Measurements from ENCODE around the gene CSNK1D. TPM values are rescaled to one million over a fixed set of nuclear protein-coding genes. Genes with fewer than 3 reads are reported as not detected.

CSNK1D gene
- total and polyA plus RNA-seq, 4 donors, result 72.7 to 160 (median 123) TPM

- Histone ChIP-seq H3K4me1 (ENCODE audit: control insufficient read depth in 5 of 5, insufficient read depth in 5 of 5, low read length in 5 of 5) (peaks cover 0 to 19% (median 5%) of the 10 kb centered on the region in 5 donors), H3K36me3 (ENCODE audit: control insufficient read depth in 4 of 4, insufficient read depth in 4 of 4, low read length in 4 of 4) (no peaks in the 10 kb centered on the region), H3K27me3 (ENCODE audit: control insufficient read depth in 3 of 3, insufficient read depth in 3 of 3, low read length in 2 of 3) (no peaks in the 10 kb centered on the region), H3K9ac (ENCODE audit: insufficient read depth in 1 of 2, low read length in 2 of 2) (no peak overlapping the region), H3K27ac (ENCODE audit: low read depth in 1 of 2, low read length in 1 of 2) (no peak overlapping the region), H3K9me3 (ENCODE audit: control insufficient read depth in 4 of 4, insufficient read depth in 3 of 4, low read length in 3 of 4) (no peaks in the 10 kb centered on the region), H3K4me3 (no peak overlapping the region)
- ATAC-seq (ENCODE audit: insufficient read depth, low FRiP score) (no peak), DNase-seq (no peak)
- WGBS, 2 donors, result 91 to 94% methylated on average over 14 to 15 of the region's 15 CpGs
- TF ChIP-seq CTCF (IDR thresholded peaks at IDR 0.05; ENCODE audit: control extremely low read depth, extremely low read depth), result no peak
These were observed 47.2 kb downstream of the CSNK1D start for GRCh38 chr17:82226146-82226808.

- no peak for TF ChIP-seq CTCF (IDR thresholded peaks at IDR 0.05; ENCODE audit: control extremely low read depth, extremely low read depth)
- Histone ChIP-seq H3K9ac (ENCODE audit: insufficient read depth in 1 of 2, low read length in 2 of 2) (no peak overlapping the region), H3K4me1 (ENCODE audit: control insufficient read depth in 5 of 5, insufficient read depth in 5 of 5, low read length in 5 of 5) (peaks cover 0 to 15% (median 2%) of the 10 kb centered on the region in 5 donors), H3K27me3 (ENCODE audit: control insufficient read depth in 3 of 3, insufficient read depth in 3 of 3, low read length in 2 of 3) (no peaks in the 10 kb centered on the region), H3K9me3 (ENCODE audit: control insufficient read depth in 4 of 4, insufficient read depth in 3 of 4, low read length in 3 of 4) (no peaks in the 10 kb centered on the region), H3K27ac (ENCODE audit: low read depth in 1 of 2, low read length in 1 of 2) (no peak overlapping the region), H3K4me3 (no peak overlapping the region), H3K36me3 (ENCODE audit: control insufficient read depth in 4 of 4, insufficient read depth in 4 of 4, low read length in 4 of 4) (no peaks in the 10 kb centered on the region)
- ATAC-seq (ENCODE audit: insufficient read depth, low FRiP score), result no peak
- 75 to 80% methylated on average over 24 of the region's 24 CpGs for WGBS, 2 donors
- DNase-seq, result no peak
These were observed 48.0 kb downstream of the CSNK1D start for GRCh38 chr17:82225368-82226029.

- Histone ChIP-seq H3K4me1 (ENCODE audit: control insufficient read depth in 5 of 5, insufficient read depth in 5 of 5, low read length in 5 of 5) (peaks cover 0 to 7% (median 0%) of the 10 kb centered on the region in 5 donors), H3K27ac (ENCODE audit: low read depth in 1 of 2, low read length in 1 of 2) (no peak overlapping the region), H3K36me3 (ENCODE audit: control insufficient read depth in 4 of 4, insufficient read depth in 4 of 4, low read length in 4 of 4) (no peaks in the 10 kb centered on the region), H3K27me3 (ENCODE audit: control insufficient read depth in 3 of 3, insufficient read depth in 3 of 3, low read length in 2 of 3) (no peaks in the 10 kb centered on the region), H3K4me3 (no peak overlapping the region), H3K9me3 (ENCODE audit: control insufficient read depth in 4 of 4, insufficient read depth in 3 of 4, low read length in 3 of 4) (no peaks in the 10 kb centered on the region), H3K9ac (ENCODE audit: insufficient read depth in 1 of 2, low read length in 2 of 2) (no peak overlapping the region)
- no peak for TF ChIP-seq CTCF (IDR thresholded peaks at IDR 0.05; ENCODE audit: control extremely low read depth, extremely low read depth)
- no peak for ATAC-seq (ENCODE audit: insufficient read depth, low FRiP score)
- 83 to 87% methylated on average over 8 of the region's 8 CpGs for WGBS, 2 donors
- DNase-seq, result no peak
These were observed 48.8 kb downstream of the CSNK1D start for GRCh38 chr17:82224666-82225065.
